GM23248 (cell line): ENCODE results near the gene ZC3HAV1.

Experiments used
- EZH2 ChIP-seq: fragments of 200-600 bp; sonication (generic); IDR thresholded peaks from 2 replicates; pipeline ENCODE4 v1.6.1; 2018; ENCODE audit warnings: antibody characterized with exemption, mild to moderate bottlenecking; ENCODE audit not compliant: insufficient read depth, poor library complexity, severe bottlenecking
- EZH2phosphoT487 ChIP-seq: fragments of 200-600 bp; sonication (generic); IDR thresholded peaks from 2 replicates; pipeline ENCODE4 v1.6.1; 2018; ENCODE audit warnings: antibody characterized with exemption, moderate library complexity, mild to moderate bottlenecking, low read depth; ENCODE audit not compliant: insufficient read depth

- TF ChIP-seq EZH2 (no peak), EZH2phosphoT487 (no peak)
Measured at GRCh38 chr7:139133335-139134139, 24.0 kb upstream of the ZC3HAV1 start.
